Body of pancreas (tissue), 4 donors: Measurements from ENCODE around the gene FRAS1.

Experiments
- CTCF ChIP-seq, 7 experiments: fragments of 450-650 bp in 4 of 7; fragments of 200-600 bp in 3 of 7; sonication (generic) in 3 of 7; IDR thresholded peaks; one replicate each; pipeline ENCODE4 v1.5.1; 2016 to 2019; ENCODE audit warnings: antibody characterized with exemption in 7 of 7
- POLR2A ChIP-seq, 3 donors: fragments of 450-650 bp; IDR thresholded peaks; one replicate each; pipeline ENCODE4 v1.6.1; 2016; ENCODE audit warnings: antibody characterized with exemption in 3 of 3, mild to moderate bottlenecking in 2 of 3

GRCh38 chr4:78145008-78145407 lies 87.9 kb downstream of the FRAS1 start:
- no peak for TF ChIP-seq CTCF (IDR thresholded peaks at IDR 0.05)
- no peak for TF ChIP-seq POLR2A (IDR thresholded peaks at IDR 0.05)
